HG03442 (cell line): ENCODE measurements around the gene CLPSL1.
"Not testable (repeated sequence)": the region's sequence is repeated elsewhere in the genome, so short reads cannot be mapped to it uniquely, and the experiment has no call there.

Experiments used
- ATAC-seq: cut with Tn5 transposase; IDR thresholded peaks from one replicate; pipeline ENCODE4 v1.9.1; 2021; ENCODE audit warnings: mild to moderate bottlenecking, moderate library complexity; ENCODE audit not compliant: unreplicated experiment

Gene CLPSL1, protein sequence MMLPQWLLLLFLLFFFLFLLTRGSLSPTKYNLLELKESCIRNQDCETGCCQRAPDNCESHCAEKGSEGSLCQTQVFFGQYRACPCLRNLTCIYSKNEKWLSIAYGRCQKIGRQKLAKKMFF

DNA sequence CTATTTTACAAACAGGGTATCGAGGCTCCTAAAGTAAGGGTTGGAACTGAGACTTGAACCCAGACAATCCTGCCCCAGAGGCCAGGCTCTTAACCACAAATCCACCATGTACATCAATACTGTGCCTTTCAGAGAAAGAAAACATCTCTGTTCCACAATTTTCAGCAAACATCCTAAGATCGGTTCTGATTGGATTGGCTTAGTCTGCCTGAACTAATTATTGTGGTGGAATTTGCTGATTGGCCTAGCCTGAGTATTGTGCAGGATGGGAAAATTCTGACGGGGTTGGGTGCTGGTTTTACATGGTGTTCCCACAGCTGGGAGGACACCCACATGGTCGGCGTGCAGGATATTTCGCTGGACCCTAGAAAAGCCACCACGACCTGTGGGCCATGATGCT lies at the start of gene CLPSL1:
CLPSL1 (plus strand) TSS at position 301 of the 400 bp plus-strand sequence; CDS start at position 393, 92 bp downstream.
- ATAC-seq: no peak

DNA sequence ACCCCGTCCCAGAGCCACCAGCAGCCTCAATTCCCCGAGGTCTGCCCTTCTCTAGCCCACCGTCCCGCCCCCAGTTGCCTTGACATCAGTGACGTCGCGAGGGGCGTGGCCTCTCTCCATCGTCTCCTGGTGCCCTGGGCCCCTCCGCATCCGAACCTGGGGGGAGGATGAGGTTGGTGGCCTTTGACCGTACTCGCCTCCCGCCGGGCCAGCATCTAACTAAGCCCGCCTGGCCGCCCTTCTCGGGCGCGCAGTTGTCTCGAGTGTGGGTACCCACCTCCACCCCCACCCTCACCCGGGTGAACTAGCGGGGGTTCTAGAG lies 49.4 kb upstream of the CLPSL1 start:
- peak; percentile 50 for ATAC-seq

DNA sequence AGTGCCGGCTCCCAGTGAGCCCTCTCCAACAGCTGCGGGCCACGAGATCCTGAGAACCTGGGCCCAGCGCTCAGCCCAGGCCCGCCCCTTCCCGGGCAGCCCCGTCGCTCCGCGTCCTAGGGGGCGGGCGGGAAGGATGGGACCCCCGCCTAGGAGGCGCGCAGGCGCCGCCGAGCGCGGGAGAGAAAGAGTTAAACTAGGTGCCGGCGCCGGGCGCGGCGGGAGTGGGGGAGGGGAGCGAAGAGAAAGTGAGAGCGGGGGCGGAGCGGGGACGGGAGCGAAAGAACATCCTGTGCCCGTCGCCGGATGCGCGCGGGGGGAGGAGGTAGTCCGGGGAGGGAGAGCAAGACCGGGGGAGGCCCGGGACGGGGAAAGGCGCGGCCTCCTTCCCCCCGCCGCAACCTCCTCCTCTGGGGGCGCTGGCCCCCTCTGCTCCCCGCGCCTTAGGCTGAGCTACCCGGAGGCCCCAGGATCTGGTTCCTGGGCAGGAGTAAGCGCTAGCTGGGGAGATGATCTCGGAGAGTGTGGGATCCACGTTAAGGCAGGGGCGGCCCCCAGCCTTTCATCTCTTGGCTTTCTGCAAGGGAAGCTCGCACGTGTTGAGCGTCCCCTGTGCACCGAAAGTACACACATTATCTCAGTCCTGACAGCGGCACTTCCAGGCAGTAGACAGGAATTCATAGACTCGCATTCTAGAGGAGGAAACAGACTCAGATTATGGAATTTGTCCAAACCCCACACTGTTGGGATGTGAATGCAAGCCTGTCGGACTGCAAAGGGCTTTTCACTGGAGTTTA lies 48.9 kb upstream of the CLPSL1 start:
- peak; percentile 34 for ATAC-seq

DNA sequence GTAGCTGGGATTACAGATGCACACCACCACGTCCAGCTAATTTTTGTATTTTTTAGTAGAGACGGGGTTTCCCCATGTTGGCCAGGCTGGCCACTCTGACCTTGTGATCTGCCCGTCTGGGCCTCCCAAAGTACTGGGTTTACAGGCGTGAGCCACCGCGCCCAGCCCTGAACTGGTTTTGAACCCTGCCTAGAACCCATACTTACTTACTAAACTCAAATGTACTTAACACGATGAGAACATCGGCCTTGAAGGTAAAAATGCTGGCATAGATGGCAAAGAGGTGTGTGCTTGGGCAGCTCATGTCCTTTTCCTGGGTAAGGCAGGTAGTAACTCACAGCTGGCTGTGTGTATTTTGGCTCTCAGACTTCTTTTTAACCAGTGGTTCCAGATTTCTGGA lies 47.2 kb upstream of the CLPSL1 start:
- ATAC-seq: no peak

DNA sequence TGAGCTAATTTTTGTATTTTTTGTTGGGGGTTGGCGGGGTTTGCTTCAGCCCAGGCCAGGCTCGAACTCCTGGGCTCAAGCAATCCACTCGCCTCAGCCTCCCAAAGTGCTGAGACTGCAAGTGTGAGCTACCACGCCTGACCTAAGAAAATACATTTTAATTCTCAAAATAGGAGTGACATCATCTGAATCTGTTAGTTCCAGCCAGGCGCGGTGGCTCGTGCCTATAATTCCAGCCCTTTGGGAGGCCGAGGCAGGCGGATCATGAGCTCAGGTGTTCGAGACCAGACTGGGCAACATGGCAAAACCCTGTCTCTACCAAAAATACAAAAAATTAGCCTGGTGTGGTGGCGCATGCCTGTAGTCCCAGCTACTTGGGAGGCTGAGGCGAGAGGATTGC lies 46.5 kb upstream of the CLPSL1 start:
- not testable (repeated sequence) for ATAC-seq

DNA sequence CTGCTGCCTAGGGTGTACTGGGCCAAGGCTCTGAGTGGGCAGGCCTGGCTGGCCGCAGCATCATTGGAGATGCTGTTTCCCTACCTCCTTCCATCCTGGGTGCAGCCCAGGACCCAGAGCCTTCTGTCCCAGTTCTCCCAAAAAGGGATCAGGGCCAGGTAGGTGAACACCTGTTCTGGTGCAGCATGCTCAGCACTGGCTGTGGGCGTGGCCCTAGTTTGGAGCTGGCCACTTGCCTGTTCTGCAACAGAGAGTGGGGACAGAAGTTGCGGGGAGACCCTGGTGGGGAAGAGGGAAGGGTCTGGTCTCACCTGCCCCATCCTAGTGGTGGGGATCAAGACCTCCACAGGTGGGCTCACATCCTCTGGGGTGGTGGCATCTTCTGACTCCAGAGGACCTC lies 45.4 kb upstream of the CLPSL1 start:
- ATAC-seq: no peak

DNA sequence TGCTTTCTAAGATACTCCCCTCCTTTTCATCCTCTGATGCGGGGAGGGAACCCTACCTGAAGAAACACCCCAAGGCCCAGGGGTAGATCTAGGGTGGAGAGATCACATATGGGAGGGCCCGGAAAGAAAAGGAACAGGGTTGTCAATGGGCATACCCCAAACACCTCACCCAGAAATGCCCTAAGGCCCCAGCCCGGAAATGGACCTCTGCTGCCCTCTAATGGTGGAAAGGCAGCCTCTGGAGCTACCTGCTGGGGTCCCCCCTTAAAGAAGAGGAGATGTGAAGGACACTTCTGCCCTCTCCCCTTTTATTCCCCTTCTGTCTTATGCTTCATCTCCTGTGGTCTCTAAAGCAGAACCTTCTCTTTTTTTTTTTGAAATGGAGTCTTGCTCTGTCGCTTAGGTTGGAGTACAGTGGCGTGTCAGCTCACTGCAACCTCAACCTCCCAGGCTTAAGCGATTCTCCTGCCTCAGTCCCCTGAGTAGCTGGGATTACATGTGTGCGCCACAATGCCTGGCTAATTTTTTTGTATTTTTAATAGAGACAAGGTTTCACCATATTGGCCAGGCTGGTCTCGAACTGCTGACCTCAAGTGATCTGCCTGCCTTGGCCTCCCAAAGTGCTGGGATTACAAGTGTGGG lies 44.4 kb upstream of the CLPSL1 start:
- ATAC-seq: no peak

DNA sequence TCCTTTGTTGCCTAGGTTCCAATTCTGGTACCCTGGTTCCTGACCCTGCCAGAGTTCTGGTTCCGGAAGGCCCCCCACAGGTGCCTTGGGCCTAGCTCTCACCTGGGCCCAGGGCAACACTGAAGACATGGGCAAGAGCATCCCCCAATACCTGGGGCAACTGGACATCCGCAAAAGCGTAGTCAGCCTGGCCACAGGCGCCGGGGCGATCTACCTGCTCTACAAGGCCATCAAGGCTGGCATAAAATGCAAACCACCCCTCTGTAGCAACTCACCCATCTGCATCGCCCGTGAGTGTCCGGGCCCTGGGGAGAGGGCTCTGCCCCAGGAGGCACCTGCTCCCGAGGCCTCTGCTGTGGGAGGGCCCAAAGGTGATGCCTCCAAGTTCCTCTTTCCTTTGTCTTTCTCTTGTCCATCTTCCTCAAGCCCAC lies 43.8 kb upstream of the CLPSL1 start, which contains the start of gene ARMC12:
ARMC12 (plus strand) TSS at position 51 of the 431 bp plus-strand sequence; CDS start at position 128, 77 bp downstream.
- no peak for ATAC-seq

DNA sequence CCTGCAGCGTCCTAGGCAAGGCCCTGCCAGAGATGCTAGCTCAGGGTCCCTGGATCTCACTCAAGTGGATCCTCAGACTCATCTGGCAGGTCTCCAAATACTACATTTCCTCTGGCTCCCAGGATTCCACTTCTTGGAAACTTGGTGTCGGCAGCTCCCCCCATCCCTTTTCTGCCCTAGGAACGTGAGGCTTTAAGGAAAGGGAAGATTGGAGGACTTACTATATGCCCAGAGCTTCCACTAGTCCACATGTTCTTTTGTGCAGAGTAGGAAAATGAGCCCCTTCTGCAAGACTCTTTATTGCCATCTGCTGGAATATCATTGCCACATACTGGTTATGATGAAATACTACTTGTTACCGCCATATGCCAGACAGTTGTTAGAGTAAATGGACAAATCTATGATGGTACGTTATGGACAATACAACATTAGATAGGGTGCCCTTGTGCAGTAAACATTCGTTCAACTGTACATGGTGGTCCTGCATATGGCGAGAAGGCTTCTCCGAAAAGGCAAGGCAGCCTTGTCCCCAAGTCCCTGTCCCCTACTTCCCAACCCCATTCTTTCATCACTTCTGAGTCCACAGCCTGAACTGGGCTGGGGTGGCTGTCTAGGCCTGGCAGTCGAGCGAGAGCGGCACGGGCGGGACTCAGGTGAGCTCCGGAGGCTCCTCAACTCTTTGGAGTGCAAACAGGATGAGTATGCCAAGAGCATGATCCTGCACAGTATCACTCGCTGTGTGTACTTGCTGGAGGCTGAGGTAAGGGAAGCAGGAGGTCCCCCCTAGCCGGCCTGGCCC lies 43.2 kb upstream of the CLPSL1 start:
- ATAC-seq: no peak

DNA sequence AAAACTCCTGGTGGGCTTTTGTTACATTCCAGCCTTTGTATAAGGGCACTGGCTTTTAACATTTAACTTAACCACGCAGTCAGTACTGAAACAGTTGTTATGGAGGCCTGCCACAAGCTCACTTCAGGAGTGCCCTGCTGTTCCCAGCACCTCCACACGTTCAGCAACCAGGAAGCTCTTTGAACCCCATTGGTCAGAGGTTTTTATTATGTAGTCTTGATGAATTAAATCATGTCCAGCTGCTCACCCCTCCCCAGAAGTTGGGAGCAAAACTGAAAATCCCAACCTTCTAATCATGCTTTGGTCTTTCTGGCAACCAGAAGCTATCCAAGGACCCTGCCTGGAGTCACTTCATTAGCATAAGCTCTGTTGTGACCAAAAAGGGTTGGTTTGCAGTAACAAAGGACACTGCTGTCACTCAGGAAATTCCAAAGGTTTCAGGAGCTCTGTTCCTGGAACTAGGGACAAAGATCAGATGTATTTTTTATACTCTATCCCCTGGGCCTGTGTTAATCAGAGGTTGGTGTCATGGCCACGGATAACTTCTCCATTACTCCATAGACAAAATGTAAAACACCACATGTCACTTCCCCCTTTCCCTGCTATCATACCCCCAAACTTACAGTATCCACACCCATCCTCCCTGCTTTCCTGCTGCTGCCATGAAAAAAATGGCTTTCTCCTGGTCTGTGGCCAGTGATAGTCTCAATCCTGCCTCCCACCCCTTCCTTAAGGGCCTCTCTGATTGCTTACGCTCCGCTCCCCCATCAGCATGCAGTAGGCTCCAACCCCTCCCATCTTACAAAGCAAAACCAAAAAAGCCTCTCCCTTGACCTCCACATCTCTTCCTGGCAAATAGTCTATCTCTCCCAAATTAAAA lies 40.9 kb upstream of the CLPSL1 start:
- no peak for ATAC-seq

DNA sequence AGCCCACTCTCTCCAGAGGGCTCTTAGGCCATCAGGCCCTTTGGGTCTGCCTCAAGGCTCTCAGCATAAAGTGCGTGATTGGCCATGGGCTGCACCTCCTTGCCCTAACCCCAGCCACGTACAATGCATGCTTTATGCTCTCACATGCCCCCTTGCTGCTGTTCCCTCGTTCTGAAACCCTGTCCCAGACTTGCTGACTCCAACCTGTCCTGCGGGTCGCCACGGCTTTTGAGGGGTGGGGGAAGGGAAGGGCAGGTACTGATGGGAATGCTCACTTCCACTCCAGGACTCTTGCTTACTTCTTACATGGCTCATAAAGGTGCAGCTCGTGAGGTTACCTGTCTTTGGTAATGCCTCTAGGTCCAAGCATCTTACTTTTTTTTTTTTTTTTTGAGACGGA lies 38.0 kb upstream of the CLPSL1 start:
- ATAC-seq: no peak

DNA sequence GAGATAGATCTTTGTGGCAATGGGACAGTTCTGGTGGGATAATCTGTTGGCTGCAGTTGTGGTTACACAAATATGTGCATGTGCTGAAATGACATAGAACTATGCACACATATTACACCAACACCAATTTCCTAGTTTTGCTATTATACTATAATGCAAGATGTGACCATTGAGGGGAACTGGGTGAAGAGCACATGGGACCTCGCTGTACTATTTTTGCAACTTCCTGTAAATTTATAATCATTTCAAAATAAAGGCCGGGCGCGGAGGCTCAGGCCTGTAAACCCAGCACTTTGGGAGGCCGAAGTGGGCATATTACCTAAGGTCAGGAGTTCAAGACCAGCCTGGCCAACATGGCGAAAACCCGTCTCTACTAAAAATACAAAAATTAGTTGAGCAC lies 35.3 kb upstream of the CLPSL1 start:
- no peak for ATAC-seq

DNA sequence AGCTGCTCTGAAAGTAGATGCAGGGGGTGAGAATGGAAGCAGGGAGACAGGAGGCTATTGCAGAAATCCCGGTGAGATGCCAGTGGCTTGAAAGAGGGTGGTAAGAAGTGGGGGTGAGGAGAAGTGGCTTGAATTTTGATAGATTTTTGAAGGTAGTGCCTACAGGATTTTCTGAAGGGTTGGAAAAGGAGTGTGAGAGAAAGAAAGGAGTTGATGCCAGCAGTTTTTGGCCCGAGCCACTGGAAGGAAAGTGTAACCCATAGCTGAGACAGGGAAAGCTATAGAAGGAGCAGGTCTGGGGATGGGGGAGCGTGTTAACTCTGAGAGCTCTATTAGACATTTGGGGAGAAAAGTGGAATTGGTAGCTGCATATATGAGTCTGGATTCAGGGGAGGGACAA lies 34.3 kb upstream of the CLPSL1 start:
- ATAC-seq: no peak

DNA sequence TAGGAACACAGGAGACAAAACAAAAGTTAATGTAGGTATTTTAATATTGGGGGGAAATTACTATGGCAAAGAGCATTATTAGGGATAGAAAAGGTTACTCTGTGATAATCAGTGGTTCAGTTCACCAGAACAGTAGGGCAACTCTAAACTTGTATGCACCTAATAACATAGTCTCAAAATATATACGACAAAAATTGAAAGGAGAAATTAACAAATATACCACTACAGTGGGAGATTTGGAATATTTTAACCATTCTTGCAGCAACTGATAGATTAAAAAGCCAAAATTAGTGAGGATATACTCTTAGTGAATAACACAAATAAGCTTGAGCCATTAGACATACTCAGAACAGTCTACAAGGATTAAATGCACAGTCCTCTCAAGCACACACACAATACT lies 32.9 kb upstream of the CLPSL1 start:
- no peak for ATAC-seq

DNA sequence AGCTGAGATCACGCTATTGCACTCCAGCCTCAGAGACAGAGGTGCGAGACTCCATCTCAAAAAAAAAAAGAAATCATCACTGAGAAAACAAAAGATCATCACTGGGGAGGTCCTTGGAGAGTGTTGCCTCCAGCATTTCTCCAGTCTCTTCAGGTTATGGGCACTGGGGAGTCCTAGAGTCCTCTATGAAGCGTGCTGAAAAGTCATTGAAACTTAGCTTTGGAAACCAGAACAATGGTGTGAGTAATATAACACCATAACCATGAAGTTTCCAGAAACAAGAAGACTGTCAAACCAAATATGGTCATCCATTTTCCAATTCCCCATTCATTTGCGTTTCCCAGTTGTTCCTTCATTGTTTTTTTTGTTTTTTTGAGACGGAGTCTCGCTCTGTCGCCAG lies 30.3 kb upstream of the CLPSL1 start:
- no peak for ATAC-seq

DNA sequence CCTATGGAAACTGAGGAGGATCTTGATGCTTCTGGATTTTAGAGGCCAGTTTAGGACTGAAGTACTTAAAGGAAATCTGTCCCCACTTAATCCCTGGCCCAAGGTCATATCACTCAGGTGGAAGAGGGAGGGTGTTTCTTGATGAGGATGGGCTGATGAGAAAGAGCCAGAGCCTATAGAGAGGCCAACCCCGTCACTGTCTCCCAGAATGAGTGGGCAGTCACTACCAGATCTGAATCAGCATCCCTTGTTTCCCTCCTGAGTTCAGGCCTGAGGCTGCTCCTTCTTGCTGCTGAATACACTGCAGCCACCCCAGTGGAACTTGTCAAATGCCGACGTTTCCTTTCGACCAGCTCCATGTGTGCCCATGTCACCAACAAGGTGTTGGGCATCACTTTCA lies 29.2 kb upstream of the CLPSL1 start:
- no peak for ATAC-seq

DNA sequence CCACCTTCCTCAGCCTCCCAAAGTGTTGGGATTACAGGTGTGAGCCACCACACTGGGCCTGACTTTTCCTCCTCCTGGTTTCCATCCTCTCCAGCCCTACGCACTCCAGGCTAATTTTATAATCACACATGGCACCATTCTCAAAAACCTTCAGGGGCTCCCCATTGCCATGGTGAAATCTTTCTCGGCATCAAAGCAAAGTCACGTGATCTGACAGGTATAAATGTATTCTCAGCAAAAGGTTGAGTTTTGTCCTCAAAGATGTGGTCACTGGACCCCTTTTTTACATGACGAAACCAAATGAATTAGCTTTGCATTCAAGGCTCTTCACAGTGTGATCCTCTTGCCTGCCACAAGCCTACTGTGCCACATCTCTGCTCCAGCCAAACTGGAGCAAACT lies 28.5 kb upstream of the CLPSL1 start:
- ATAC-seq: no peak

DNA sequence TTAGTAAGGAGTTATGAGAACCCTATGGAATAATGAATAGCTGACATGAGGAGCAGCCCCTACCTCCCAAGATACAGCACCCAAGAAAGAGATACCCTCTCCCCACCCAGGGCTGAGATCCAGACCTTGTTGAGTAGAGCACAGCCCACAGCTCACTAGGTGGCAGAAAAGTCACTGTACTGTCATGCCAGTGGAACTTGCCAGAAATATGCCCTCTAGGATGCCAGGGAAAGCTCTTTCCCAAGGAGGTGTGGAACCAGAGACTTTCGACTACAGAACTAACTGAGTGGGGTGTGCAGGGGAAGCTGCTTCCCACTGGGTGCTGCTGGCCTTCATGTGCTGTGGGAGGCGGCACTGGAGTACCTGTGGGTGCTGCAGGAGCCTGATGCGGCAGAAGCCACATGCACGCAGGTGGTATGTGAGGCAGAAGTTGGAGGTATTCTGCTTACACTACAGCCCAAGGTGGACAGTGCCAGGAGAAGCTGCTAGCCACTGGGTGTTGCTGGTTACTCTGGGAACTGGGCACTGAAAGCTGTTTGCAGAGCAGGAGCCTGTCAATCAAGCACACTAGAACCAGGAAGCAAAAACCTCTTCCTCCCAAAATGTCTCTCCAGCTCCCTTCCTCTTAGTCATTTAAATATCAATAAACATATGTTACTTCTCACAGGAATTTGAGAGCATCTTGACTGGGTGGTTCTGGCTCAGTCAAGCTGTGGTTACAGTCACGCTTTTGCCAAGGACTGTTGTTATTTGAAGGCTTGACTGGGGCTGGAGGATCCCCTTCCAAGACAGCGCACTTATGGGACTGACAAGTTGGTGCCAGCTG lies 26.2 kb upstream of the CLPSL1 start:
- no peak for ATAC-seq

DNA sequence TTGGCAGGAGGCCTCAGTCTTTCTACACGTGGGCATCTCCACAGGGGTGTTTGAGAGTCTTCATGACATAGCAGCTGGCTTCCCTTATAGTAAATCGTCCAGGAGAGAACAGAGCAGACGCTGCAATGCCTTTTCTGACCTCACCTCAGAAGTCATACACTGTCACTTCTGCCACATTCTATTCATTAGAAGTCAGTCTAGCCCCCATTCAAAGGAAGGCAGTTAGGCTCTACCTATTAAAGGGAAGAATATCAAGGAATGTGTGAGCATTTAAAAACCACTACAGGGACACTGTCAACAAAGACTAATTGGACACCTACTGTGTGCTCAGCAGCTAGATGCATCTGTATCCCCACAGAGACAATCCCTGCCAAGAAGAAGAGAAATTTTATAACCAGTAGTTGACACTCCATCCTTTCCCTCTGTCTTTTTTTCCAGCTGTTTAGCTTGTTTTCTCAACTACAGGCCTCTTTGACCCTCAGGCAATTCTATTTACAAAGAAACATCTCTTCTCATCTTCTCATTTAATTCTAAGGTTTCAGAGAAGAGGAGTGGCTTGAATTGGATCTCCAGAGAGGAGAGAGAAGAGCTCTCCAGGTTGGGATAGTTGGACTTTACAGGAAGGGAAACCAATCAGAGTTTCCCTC lies 25.4 kb upstream of the CLPSL1 start:
- ATAC-seq: no peak
